KMS-11 (cell line): ENCODE results near the gene WNT5B.

Experiments used
- H2AFZ ChIP-seq: fragments of 200-600 bp; sonication (generic); 2 replicates; pipeline ENCODE4 v1.6.1; 2016; ENCODE audit warnings: antibody characterized with exemption, mixed run types, low read depth
- H3K27ac ChIP-seq: fragments of 200-600 bp; sonication (generic); 2 replicates; pipeline ENCODE4 v1.6.1; 2016; ENCODE audit warnings: mild to moderate bottlenecking, mixed run types
- H3K27me3 ChIP-seq: fragments of 200-600 bp; sonication (generic); 2 replicates; pipeline ENCODE4 v1.6.1; 2017; ENCODE audit warnings: mild to moderate bottlenecking, low read depth, mixed run types, moderate library complexity; ENCODE audit not compliant: insufficient read depth
- H3K36me3 ChIP-seq: fragments of 200-600 bp; sonication (generic); 2 replicates; pipeline ENCODE4 v1.6.1; 2017; ENCODE audit warnings: mild to moderate bottlenecking, mixed run types; ENCODE audit not compliant: insufficient read depth
- H3K4me1 ChIP-seq: fragments of 200-600 bp; sonication (generic); 2 replicates; pipeline ENCODE4 v1.6.1; 2016; ENCODE audit warnings: mild to moderate bottlenecking, low read depth, mixed run types; ENCODE audit not compliant: poor library complexity, severe bottlenecking
- H3K4me2 ChIP-seq: fragments of 200-600 bp; sonication (generic); 2 replicates; pipeline ENCODE4 v1.7.0; 2016; ENCODE audit warnings: mild to moderate bottlenecking, mixed run types
- H3K4me3 ChIP-seq: fragments of 200-600 bp; sonication (generic); IDR thresholded peaks from 2 replicates; pipeline ENCODE4 v1.6.1; 2017; ENCODE audit warnings: low read depth, low read length, mixed read lengths; ENCODE audit not compliant: insufficient read depth
- H3K79me2 ChIP-seq: fragments of 200-600 bp; sonication (generic); 2 replicates; pipeline ENCODE4 v1.6.1; 2016; ENCODE audit warnings: low read depth, mixed run types; ENCODE audit not compliant: insufficient read depth
- H3K9ac ChIP-seq: fragments of 200-600 bp; sonication (generic); 2 replicates; pipeline ENCODE4 v1.6.1; 2016; ENCODE audit warnings: mild to moderate bottlenecking, mixed run types
- H4K20me1 ChIP-seq: fragments of 200-600 bp; sonication (generic); 2 replicates; pipeline ENCODE4 v1.6.1; 2016; ENCODE audit warnings: mild to moderate bottlenecking, mixed run types; ENCODE audit not compliant: insufficient read depth
- TF ChIP-seq, protein P1 (sequence below): fragments of 200-600 bp; sonication (generic); conservative IDR thresholded peaks from 2 replicates; pipeline ENCODE4 v1.6.1; 2017; ENCODE audit warnings: low read depth, mild to moderate bottlenecking, antibody characterized with exemption, low read length, moderate library complexity, mixed read lengths

WNT5B gene

DNA sequence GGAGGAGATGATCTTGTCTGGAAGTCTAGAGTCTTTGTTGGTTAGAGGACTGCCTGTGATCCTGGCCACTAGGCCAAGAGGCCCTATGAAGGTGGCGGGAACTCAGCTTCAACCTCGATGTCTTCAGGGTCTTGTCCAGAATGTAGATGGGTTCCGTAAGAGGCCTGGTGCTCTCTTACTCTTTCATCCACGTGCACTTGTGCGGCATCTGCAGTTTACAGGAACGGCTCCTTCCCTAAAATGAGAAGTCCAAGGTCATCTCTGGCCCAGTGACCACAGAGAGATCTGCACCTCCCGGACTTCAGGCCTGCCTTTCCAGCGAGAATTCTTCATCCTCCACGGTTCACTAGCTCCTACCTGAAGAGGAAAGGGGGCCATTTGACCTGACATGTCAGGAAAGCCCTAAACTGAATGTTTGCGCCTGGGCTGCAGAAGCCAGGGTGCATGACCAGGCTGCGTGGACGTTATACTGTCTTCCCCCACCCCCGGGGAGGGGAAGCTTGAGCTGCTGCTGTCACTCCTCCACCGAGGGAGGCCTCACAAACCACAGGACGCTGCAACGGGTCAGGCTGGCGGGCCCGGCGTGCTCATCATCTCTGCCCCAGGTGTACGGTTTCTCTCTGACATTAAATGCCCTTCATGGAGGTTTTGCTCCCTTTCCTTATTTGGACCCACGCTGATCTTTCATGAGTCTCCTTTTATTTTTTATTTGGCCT is 17.7 kb downstream of the WNT5B start:
- no peaks in the 10 kb centered on the region for H4K20me1 ChIP-seq
- H2AFZ ChIP-seq: no peak overlapping the region
- no peak overlapping the region for H3K4me3 ChIP-seq
- H3K4me2 ChIP-seq: no peak overlapping the region
- no peaks in the 10 kb centered on the region; the same call in 1 of the 2 replicates for H3K79me2 ChIP-seq
- no peak overlapping the region for H3K9ac ChIP-seq
- H3K4me1 ChIP-seq: peaks cover 9% of the 10 kb centered on the region
- no peak overlapping the region for H3K27ac ChIP-seq
- H3K36me3 ChIP-seq: no peaks in the 10 kb centered on the region
- TF ChIP-seq, protein P1, sequence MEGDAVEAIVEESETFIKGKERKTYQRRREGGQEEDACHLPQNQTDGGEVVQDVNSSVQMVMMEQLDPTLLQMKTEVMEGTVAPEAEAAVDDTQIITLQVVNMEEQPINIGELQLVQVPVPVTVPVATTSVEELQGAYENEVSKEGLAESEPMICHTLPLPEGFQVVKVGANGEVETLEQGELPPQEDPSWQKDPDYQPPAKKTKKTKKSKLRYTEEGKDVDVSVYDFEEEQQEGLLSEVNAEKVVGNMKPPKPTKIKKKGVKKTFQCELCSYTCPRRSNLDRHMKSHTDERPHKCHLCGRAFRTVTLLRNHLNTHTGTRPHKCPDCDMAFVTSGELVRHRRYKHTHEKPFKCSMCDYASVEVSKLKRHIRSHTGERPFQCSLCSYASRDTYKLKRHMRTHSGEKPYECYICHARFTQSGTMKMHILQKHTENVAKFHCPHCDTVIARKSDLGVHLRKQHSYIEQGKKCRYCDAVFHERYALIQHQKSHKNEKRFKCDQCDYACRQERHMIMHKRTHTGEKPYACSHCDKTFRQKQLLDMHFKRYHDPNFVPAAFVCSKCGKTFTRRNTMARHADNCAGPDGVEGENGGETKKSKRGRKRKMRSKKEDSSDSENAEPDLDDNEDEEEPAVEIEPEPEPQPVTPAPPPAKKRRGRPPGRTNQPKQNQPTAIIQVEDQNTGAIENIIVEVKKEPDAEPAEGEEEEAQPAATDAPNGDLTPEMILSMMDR: no peak
- H3K27me3 ChIP-seq: no peaks in the 10 kb centered on the region

DNA sequence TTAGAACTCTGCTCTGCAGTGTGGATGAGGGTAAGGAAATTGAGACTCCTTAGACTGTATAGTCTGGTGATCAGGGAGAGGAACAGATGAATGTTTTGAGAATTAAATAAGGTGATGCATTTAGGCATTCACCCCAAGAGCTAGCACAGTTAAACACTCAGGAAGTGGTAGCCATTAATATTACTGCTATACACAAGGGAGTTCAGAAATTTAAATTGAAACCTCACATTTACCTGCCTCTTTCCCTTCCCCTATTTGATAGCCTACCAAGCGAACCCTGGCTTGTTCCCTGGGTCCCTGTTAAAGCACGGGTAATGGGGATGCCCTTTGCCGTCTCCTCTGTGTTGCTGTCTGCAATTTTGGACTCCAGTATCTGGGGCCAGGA is 18.2 kb downstream of the WNT5B start:
- peaks cover 9% of the 10 kb centered on the region for H3K4me1 ChIP-seq
- no peak overlapping the region for H3K27ac ChIP-seq
- no peak overlapping the region for H3K4me2 ChIP-seq
- H2AFZ ChIP-seq: no peak overlapping the region
- no peak overlapping the region for H3K9ac ChIP-seq
- H3K4me3 ChIP-seq: no peak overlapping the region
- H3K36me3 ChIP-seq: no peaks in the 10 kb centered on the region
- TF ChIP-seq, protein P1: no peak
- no peaks in the 10 kb centered on the region for H4K20me1 ChIP-seq
- no peaks in the 10 kb centered on the region; the same call in 1 of the 2 replicates for H3K79me2 ChIP-seq
- no peaks in the 10 kb centered on the region for H3K27me3 ChIP-seq

DNA sequence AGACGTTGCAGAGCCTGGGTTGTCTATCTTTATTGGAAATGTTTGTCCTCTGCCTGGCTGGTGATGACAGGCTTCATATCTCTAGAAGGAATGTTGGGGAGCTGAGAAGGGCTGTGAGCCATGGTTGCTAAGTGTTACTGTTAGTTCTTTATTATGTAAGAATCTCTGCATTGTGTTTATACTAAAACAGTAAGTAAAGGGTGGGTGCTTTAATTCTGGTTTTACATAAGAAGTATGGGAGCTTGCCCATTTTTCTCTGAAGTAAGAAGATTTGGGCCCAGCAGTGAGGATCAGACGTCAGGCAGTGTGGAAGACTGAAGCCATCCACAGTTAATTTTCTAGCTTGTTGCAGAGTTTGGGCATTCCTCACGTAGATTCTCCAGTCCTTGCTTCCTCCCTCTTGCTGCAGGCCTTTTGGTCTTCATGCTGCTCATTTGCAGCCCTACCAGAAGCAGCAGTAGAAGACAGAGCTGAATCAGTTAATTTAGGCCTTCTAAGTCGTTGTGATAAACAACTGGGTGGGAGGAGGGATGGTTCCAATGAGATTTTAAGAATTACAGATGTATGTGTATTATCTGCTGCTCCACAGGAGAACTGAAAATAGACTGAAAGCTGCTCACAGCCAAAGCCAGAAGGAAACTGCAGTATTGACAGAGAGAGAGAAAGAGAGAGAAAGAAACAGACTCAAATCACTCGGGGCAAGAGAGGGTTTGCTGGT is 21.4 kb downstream of the WNT5B start:
- Histone ChIP-seq H3K36me3 (no peaks in the 10 kb centered on the region), H4K20me1 (no peaks in the 10 kb centered on the region), H2AFZ (no peak overlapping the region), H3K4me2 (no peak overlapping the region), H3K27ac (no peak overlapping the region), H3K4me1 (no peaks in the 10 kb centered on the region), H3K79me2 (no peaks in the 10 kb centered on the region; the same call in 1 of the 2 replicates), H3K9ac (no peak overlapping the region), H3K27me3 (no peaks in the 10 kb centered on the region), H3K4me3 (no peak overlapping the region)
- TF ChIP-seq, protein P1: no peak

DNA sequence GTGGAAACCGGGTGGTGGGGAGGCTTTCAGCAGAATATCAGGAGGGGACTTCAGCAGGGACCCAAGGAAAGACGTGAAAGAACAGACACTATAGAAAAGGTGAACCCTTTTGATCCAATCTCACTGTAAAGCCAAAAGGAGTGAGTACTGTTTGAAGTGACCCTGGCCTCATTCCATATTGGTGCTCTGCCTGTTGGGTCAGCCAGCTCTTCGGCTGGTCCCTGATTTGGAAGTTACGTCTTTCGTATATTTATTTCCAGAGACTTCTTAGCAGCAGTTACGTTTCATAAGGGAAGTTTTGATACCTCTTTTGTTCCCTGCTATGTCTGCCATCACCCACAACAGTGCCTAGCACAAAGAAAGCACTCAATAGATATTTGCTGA is 21.9 kb downstream of the WNT5B start:
- Histone ChIP-seq H3K27ac (no peak overlapping the region), H3K36me3 (no peaks in the 10 kb centered on the region), H3K4me2 (no peak overlapping the region)

More for the DNA sequence above, 21.9 kb downstream of the WNT5B start:
- Histone ChIP-seq H2AFZ (no peak overlapping the region), H3K4me1 (no peaks in the 10 kb centered on the region), H3K79me2 (no peaks in the 10 kb centered on the region; the same call in 1 of the 2 replicates), H3K9ac (no peak overlapping the region), H4K20me1 (no peaks in the 10 kb centered on the region), H3K27me3 (no peaks in the 10 kb centered on the region), H3K4me3 (no peak overlapping the region)
- TF ChIP-seq, protein P1: no peak
